ENCODE data around the gene DPP4. TPM values are rescaled to one million over a fixed set of nuclear protein-coding genes. Genes with fewer than 3 reads are reported as not detected.
A peak's percentile ranks its signal among the peaks of the same experiment; 100 is the strongest.

DPP4 gene
- total and polyA plus RNA-seq, 9 donors, result 6.3 to 20.2 (median 12.5) TPM

- Histone ChIP-seq H3K4me3 (ENCODE audit: low read length) (no peak overlapping the region), H3K4me1 (ENCODE audit: control insufficient read depth, insufficient read depth, low read length) (no peaks in the 10 kb centered on the region), H3K27ac (ENCODE audit: low read length) (no peak overlapping the region), H3K36me3 (ENCODE audit: control insufficient read depth, insufficient read depth, low read length) (no peaks in the 10 kb centered on the region), H3K27me3 (ENCODE audit: control insufficient read depth, insufficient read depth, low read length) (no peaks in the 10 kb centered on the region), H3K9me3 (replicated peaks; ENCODE audit: control insufficient read depth, low read depth, low read length) (no peaks in the 10 kb centered on the region)
- no CpG with 5 or more reads among the region's 1 CpG for WGBS (ENCODE audit: insufficient coverage)
- DNase-seq, result peak; percentile 36
Observed at GRCh38 chr2:162041485-162041884, 32.5 kb downstream of the DPP4 start.

- Histone ChIP-seq H3K4me1 (ENCODE audit: control insufficient read depth, insufficient read depth, low read length) (no peaks in the 10 kb centered on the region), H3K27me3 (ENCODE audit: control insufficient read depth, insufficient read depth, low read length) (no peaks in the 10 kb centered on the region), H3K27ac (ENCODE audit: low read length) (no peak overlapping the region), H3K9me3 (replicated peaks; ENCODE audit: control insufficient read depth, low read depth, low read length) (no peaks in the 10 kb centered on the region), H3K4me3 (ENCODE audit: low read length) (no peak overlapping the region), H3K36me3 (ENCODE audit: control insufficient read depth, insufficient read depth, low read length) (no peaks in the 10 kb centered on the region)
- DNase-seq, result no peak
Observed at GRCh38 chr2:162038725-162039124, 35.3 kb downstream of the DPP4 start.

GRCh38 chr2:162037886-162038285 lies 36.1 kb downstream of the DPP4 start:
- Histone ChIP-seq H3K4me1 (ENCODE audit: control insufficient read depth, insufficient read depth, low read length) (no peaks in the 10 kb centered on the region), H3K36me3 (ENCODE audit: control insufficient read depth, insufficient read depth, low read length) (no peaks in the 10 kb centered on the region), H3K9me3 (replicated peaks; ENCODE audit: control insufficient read depth, low read depth, low read length) (no peaks in the 10 kb centered on the region), H3K27me3 (ENCODE audit: control insufficient read depth, insufficient read depth, low read length) (no peaks in the 10 kb centered on the region), H3K27ac (ENCODE audit: low read length) (no peak overlapping the region), H3K4me3 (ENCODE audit: low read length) (no peak overlapping the region)
- DNase-seq, result no peak
- WGBS (ENCODE audit: insufficient coverage), result no CpG with 5 or more reads among the region's 1 CpG

- Histone ChIP-seq H3K36me3 (ENCODE audit: control insufficient read depth, insufficient read depth, low read length) (no peaks in the 10 kb centered on the region), H3K9me3 (replicated peaks; ENCODE audit: control insufficient read depth, low read depth, low read length) (no peaks in the 10 kb centered on the region), H3K27ac (ENCODE audit: low read length) (no peak overlapping the region), H3K4me1 (ENCODE audit: control insufficient read depth, insufficient read depth, low read length) (no peaks in the 10 kb centered on the region), H3K27me3 (ENCODE audit: control insufficient read depth, insufficient read depth, low read length) (no peaks in the 10 kb centered on the region), H3K4me3 (ENCODE audit: low read length) (no peak overlapping the region)
- no CpG with 5 or more reads among the region's 3 CpGs for WGBS (ENCODE audit: insufficient coverage)
- DNase-seq, result peak; percentile 39
Observed at GRCh38 chr2:162037028-162037795, 36.8 kb downstream of the DPP4 start.

- no CpG with 5 or more reads among the region's 3 CpGs for WGBS (ENCODE audit: insufficient coverage)
- Histone ChIP-seq H3K9me3 (replicated peaks; ENCODE audit: control insufficient read depth, low read depth, low read length) (no peaks in the 10 kb centered on the region), H3K4me3 (ENCODE audit: low read length) (no peak overlapping the region), H3K36me3 (ENCODE audit: control insufficient read depth, insufficient read depth, low read length) (no peaks in the 10 kb centered on the region), H3K27ac (ENCODE audit: low read length) (no peak overlapping the region), H3K4me1 (ENCODE audit: control insufficient read depth, insufficient read depth, low read length) (peaks cover 3% of the 10 kb centered on the region), H3K27me3 (ENCODE audit: control insufficient read depth, insufficient read depth, low read length) (no peaks in the 10 kb centered on the region)
- no peak for DNase-seq
Observed at GRCh38 chr2:162035981-162036380, 38.0 kb downstream of the DPP4 start.

GRCh38 chr2:162030363-162031190 lies 43.4 kb downstream of the DPP4 start:
- Histone ChIP-seq H3K4me3 (ENCODE audit: low read length) (no peak overlapping the region), H3K36me3 (ENCODE audit: control insufficient read depth, insufficient read depth, low read length) (no peaks in the 10 kb centered on the region), H3K4me1 (ENCODE audit: control insufficient read depth, insufficient read depth, low read length) (peaks cover 25% of the 10 kb centered on the region), H3K9me3 (replicated peaks; ENCODE audit: control insufficient read depth, low read depth, low read length) (no peaks in the 10 kb centered on the region), H3K27me3 (ENCODE audit: control insufficient read depth, insufficient read depth, low read length) (no peaks in the 10 kb centered on the region), H3K27ac (ENCODE audit: low read length) (peak overlapping the region; percentile 42)
- WGBS (ENCODE audit: insufficient coverage), result 60% methylated on average over 4 of the region's 9 CpGs
- DNase-seq, result peak; percentile 92

- Histone ChIP-seq H3K4me3 (ENCODE audit: low read length) (no peak overlapping the region), H3K27me3 (ENCODE audit: control insufficient read depth, insufficient read depth, low read length) (no peaks in the 10 kb centered on the region), H3K36me3 (ENCODE audit: control insufficient read depth, insufficient read depth, low read length) (no peaks in the 10 kb centered on the region), H3K4me1 (ENCODE audit: control insufficient read depth, insufficient read depth, low read length) (peaks cover 27% of the 10 kb centered on the region), H3K9me3 (replicated peaks; ENCODE audit: control insufficient read depth, low read depth, low read length) (no peaks in the 10 kb centered on the region), H3K27ac (ENCODE audit: low read length) (peak overlapping the region; percentile 37)
- DNase-seq, result peak; percentile 78
- WGBS (ENCODE audit: insufficient coverage), result 53% methylated on average over 6 of the region's 9 CpGs
Observed at GRCh38 chr2:162029287-162029901, 44.6 kb downstream of the DPP4 start.

GRCh38 chr2:162028511-162028910 lies 45.5 kb downstream of the DPP4 start:
- no peaks in the 10 kb centered on the region for H3K36me3 ChIP-seq (ENCODE audit: control insufficient read depth, insufficient read depth, low read length)
- peaks cover 27% of the 10 kb centered on the region for H3K4me1 ChIP-seq (ENCODE audit: control insufficient read depth, insufficient read depth, low read length)
- DNase-seq, result peak; percentile 86
- no peaks in the 10 kb centered on the region for H3K9me3 ChIP-seq (replicated peaks; ENCODE audit: control insufficient read depth, low read depth, low read length)
- H3K27ac ChIP-seq (ENCODE audit: low read length), result peak overlapping the region; percentile 42
- H3K27me3 ChIP-seq (ENCODE audit: control insufficient read depth, insufficient read depth, low read length), result no peaks in the 10 kb centered on the region
- WGBS (ENCODE audit: insufficient coverage), result 50% methylated on average over 1 of the region's 4 CpGs
- H3K4me3 ChIP-seq (ENCODE audit: low read length), result no peak overlapping the region

GRCh38 chr2:162025121-162025911 lies 48.7 kb downstream of the DPP4 start:
- peak; percentile 73 for DNase-seq
- H3K36me3 ChIP-seq (ENCODE audit: control insufficient read depth, insufficient read depth, low read length), result no peaks in the 10 kb centered on the region
- WGBS (ENCODE audit: insufficient coverage), result 6% methylated on average over 3 of the region's 6 CpGs
- H3K9me3 ChIP-seq (replicated peaks; ENCODE audit: control insufficient read depth, low read depth, low read length), result no peaks in the 10 kb centered on the region
- peaks cover 22% of the 10 kb centered on the region for H3K4me1 ChIP-seq (ENCODE audit: control insufficient read depth, insufficient read depth, low read length)
- no peak overlapping the region for H3K4me3 ChIP-seq (ENCODE audit: low read length)
- peak overlapping the region; percentile 13 for H3K27ac ChIP-seq (ENCODE audit: low read length)
- H3K27me3 ChIP-seq (ENCODE audit: control insufficient read depth, insufficient read depth, low read length), result no peaks in the 10 kb centered on the region

Measured in muscle of leg (tissue), 11 donors.